ENCODE measurements around the gene GPATCH2.
"Not testable (repeated sequence)": the region's sequence is repeated elsewhere in the genome, so short reads cannot be mapped to it uniquely, and the experiment has no call there.

GPATCH2 gene

DNA sequence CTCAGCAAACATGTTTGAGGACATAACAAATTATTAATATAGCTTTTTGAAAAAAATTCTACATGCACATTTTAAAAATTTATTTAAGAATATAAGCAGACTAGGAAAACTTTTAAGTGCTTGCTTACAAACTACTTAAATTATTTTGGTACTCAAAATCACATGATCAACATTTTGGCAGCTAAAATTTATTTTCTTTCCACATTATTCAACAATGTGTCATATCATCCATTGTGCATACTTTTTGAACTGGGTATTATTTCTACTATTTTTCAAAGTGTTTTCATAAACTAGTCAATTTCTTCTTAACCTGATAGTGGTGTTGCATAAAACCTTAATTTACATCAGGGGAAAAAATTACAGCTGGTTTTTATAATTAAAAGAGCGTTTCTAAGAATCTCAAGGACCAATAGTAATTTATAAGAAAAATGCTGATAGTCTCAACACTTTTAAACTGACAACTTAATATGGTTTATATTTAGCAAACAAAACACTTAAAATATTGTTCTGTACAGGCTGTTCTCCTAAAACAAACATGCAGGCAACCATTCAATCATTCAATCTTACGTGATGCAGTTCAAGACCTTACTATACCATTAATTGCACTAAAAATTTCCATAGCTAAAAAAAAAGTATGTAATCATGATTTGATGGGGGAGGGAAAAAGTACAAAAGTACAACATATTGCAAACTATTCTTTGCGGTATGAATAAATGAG lies 105.0 kb downstream of the GPATCH2 start:
- no peak for DNase-seq (ENCODE audit: low spot score)

DNA sequence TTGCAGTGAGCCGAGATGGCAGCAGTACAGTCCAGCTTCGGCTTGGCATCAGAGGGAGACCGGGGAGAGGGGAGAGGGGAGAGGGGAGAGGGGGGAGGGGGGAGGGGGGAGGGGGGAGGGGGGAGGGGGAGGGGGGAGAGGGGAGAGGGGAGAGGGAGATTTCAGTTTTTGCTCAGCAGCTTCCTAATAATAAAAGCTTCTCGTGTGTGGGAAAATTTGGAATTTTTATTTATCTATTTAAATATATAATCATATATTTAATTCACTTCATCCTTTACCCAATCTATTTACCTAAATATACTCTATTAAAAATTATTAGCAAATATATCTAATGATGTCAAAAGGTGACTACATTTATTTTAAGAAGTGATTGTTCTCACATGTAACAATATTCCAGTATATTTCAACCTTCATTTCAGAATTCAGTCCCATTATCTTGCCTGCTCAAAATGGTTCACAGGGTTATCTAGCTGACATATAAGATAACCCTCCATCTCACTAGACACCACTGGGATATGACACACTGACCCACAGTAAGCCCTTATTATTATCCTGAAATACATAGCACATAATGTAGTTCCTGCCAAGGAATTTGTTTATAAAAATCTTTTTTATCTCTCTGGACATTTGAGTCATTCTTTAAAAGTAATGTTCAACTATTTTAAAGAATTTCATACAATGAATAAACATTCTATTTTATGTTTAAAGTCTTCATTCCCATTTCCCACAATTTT lies 105.9 kb downstream of the GPATCH2 start:
- peak; percentile 39 for DNase-seq (ENCODE audit: low spot score)

DNA sequence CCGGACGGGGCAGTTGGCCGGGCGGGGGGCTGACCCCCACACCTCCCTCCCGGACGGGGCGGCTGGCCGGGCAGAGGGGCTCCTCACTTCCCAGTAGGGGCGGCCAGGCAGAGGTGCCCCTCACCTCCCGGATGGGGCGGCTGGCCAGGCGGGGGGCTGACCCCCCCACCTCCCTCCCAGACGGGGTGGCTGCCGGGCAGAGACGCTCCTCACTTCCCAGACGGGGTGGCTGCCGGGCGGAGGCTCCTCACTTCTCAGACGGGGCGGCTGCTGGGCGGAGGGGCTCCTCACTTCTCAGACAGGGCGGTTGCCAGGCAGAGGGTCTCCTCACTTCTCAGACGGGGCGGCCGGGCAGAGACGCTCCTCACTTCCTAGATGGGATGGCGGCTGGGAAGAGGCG lies 107.0 kb downstream of the GPATCH2 start:
- DNase-seq (ENCODE audit: low spot score), result not testable (repeated sequence)

DNA sequence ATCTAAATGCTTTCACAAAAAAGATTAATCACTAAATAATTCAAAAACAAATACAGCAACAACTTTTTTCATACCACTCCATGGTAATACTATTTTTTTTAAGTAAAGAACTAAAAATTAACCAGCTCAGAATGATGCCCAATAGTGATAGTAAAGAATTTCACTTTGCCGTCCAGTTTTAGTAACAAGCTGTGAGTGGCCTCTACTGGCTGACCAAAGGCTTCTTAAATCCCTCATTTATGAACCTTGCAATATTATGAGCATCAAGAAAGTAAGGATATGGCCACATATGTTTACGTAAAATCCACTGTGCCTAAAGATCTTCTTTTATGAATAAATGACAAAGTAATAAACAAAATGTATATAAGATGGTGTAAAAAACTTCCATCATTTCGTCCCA lies 108.6 kb downstream of the GPATCH2 start:
- no peak for DNase-seq (ENCODE audit: low spot score)

DNA sequence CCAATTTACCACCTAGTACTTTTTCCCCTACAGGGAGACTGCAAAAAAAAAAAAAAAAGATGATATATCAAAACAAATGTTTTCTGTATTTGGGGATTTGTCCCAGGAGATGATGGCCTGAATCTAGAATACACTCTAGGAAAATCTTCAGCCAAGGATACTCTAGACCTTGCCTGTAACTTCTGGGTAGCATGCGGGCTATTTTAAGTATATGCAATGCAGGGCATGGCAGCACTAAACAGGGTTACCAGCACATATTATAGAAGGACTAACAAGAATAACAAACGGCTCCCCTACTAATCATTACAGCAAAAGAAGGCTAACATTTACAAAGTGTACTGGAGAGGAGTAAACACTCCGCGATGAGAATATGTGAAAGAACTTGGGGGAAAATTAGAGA lies 109.6 kb downstream of the GPATCH2 start:
- no peak for DNase-seq (ENCODE audit: low spot score)

DNA sequence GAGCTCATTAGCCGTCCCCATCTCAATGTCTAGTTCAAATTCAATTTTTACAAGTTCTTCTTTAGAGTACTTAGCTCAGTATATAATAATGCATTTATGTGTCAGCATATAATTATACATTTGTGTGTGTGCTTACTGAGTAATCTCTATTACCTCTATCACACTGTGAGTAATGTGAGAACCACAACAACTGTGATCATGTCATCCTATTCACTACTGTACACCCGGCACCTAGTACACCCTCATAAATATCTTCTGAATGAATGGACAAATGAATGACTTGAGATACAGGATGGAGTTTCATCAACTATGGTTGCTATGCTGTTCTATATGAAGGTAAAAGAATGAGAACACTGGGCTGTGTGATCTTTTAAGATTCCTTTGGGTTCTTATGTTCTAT lies 124.0 kb downstream of the GPATCH2 start:
- no peak for DNase-seq (ENCODE audit: low spot score)

DNA sequence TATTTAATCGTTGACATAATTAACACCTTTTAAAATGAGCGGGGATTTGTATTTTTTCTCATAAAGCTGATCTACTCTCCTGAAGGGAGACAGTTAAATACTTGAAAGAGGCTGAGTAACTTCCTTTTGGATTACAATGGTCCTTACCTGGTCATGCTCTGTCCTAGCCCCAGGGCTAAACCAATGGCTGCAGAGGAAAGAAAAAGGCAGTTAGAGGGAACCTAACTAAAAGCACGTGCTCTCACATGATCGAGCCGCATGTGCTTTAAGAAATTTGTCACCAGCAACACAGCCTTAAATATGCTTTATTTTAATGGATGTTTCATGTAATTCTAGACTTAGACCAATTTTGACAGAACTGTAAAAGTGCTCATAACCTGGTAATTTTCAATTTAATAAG lies 132.7 kb downstream of the GPATCH2 start:
- DNase-seq (ENCODE audit: low spot score), result no peak

DNA sequence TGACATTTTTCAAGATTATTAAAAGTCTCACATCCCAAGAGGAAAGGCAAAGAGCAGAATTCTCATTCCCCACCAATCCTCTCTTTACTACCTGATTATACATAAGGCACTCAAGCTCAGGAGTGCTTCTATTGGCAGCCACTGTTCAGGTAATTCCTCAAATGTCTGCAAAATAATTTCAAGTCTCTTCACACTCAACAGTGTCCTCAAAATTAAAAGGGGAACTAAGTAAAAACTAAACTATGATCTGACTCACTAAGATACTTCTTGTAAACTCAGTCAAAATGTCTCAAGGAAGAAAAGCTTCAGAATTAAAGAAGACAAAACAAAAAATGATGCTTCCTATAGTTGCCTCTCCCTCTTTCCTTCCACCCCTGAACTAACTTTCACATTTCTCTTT lies 135.6 kb downstream of the GPATCH2 start:
- DNase-seq (ENCODE audit: low spot score), result no peak

DNA sequence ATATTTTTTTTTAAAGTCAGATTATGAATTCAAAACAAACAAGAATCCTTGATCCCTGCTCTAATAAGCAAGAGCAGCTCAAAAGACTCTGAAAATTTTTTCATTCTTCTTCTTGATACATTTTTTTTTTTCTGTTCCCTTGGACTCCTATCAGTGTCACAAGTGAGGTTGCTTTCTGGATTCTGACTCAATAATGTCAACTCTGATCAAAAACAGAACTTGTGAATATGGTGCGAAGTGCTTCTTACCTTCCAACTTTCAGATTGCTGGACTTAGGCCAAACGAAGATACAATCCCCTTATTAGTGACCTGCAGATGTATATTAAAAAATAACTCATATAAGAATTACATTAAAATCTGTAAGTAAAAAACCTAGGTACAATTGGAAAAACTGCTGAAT lies 136.1 kb downstream of the GPATCH2 start:
- DNase-seq (ENCODE audit: low spot score), result no peak

DNA sequence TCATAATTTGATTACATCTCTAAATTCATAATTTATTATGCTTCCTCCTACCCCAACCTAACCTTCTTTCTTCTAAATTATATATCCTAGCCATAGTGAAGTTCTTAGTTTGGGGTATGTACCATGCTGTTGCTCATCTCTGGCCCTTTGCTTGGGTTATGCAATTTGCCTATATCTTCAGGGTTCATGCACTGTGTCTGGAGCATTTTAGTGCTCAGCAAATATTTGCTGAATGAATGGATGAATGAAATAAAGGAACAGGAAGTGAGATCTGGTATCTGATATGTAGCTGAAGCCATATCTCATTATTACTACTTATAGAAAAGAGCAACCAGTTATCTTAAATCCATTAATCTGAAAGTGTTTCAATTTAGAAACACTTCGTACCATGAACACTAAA lies 137.6 kb downstream of the GPATCH2 start:
- no peak for DNase-seq (ENCODE audit: low spot score)

DNA sequence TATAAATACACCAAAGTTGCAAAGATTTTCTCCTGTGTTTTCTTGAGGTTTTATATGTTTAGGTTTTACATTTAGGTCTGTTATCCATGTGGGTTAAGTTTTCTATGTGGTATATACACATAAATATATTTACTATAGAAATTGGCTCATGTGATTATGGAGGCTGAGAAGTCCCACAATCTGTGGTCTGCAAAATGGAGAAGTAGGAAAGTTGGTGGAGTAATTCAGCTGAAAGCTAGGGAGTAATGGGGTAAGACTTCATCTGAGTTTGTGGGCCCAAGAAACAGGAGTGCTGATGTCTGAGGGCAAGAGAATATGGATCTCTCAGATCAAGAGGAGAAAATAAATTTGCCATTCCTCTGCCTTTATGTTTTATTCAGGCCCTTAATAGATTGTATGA lies 146.0 kb downstream of the GPATCH2 start:
- no peak for DNase-seq (ENCODE audit: low spot score)

DNA sequence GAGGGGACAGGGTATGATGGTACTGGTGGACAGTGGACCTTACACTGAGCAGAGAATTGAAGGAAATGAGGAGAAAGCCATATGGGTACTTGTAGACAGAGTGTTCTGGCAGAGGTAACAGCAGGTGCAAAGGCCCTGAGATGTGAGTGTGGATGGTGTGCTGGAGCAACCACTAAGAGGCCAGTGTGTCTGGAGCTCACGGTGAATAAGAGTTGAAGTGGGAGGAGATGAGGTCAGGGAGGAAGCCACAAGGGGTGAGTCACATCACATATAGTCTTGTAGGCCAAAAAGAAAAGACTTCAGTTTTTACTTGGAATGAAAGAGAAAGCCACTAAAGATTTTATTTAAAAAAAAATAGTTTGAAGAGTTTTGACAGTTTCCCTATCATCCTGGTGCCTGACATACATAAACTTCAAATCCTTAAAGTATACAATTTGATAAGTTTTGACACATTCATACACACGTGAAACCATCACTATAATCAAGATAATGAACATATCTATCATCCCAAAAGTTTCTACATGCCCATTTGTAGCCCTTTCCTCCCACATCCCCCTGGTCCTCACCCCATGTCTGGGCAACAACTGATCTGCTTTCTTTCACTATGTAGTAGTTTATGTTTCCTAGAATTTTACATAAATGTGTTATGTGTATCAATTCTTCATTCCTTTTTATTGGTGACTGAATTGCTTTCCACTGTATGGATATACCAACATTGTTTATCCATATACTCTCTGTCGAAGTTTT lies 148.4 kb downstream of the GPATCH2 start:
- DNase-seq (ENCODE audit: low spot score), result peak; percentile 54

DNA sequence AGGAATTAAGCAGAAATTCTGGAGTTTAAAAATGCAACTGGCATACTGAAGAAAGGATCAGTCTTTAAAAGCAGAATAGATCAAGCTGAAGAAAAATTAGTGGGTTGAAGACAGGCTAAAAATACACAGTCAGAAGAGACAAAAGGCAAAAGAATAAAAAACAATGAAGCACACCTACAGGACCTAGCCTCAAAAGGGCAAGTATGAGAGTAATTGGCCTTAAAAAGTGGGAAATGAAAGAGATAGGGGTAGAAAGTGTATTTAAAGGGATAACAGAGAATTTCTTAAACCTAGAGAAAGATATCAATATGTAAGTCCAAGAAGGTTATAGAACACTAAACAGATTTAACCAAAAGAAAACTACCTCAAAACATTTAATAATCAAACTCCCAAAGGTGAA lies 152.4 kb downstream of the GPATCH2 start:
- no peak for DNase-seq (ENCODE audit: low spot score)

DNA sequence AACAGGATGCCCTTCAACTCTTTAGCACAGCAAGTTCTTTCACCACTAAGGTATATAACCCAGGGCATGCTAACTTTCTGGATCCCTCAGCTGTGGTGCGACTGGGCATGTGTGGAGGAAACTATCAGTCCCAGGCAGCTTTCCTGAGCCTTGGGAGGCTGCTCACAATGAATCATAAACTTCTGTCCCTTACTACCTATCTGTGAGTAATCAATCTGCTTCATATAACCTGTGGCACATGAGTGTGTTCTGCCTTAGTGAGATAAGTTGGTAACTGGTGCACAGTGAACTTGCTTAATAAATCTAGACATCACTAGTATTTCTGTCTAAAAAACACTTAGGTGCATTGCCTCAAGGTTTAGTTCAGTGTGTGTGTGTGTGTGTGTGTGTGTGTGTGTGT lies 158.0 kb downstream of the GPATCH2 start:
- DNase-seq (ENCODE audit: low spot score), result no peak

DNA sequence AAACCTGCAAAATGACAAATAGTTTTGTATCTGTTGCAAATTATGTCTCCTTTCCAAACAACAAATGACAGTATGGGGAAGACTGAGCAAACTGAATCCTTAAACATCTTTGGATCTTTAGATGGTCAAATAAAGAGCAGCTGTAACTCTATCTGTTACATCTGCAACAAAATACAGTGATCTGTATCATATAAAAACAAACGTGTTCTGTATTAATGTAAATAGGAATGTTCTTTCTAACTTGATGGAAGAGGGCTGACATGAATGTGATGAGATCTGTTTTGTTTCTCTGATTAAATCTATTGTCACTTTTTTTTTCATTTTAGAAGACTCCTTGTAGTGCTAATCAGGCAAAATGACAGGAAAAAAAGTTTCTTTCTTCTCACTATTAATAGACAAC lies 159.5 kb downstream of the GPATCH2 start:
- DNase-seq (ENCODE audit: low spot score), result no peak

DNA sequence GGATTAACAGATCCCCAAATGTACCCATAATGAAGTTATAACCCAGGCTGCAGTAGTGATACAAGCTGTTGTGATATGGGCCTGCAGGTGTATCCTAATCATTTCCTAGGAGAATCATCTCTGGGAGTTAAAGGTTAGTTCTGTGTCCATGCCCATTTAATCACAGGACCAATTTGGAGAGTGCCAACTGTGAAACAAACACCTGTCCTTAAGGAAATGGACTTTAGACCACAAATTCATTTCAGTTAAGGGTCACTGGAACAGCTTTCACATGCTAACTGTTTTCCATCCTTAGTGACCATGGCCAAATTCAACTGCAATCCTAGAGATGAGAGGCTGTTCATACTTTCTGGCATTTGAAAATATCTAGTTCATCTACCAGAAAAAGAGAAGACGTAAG lies 160.9 kb downstream of the GPATCH2 start:
- DNase-seq (ENCODE audit: low spot score), result no peak

DNA sequence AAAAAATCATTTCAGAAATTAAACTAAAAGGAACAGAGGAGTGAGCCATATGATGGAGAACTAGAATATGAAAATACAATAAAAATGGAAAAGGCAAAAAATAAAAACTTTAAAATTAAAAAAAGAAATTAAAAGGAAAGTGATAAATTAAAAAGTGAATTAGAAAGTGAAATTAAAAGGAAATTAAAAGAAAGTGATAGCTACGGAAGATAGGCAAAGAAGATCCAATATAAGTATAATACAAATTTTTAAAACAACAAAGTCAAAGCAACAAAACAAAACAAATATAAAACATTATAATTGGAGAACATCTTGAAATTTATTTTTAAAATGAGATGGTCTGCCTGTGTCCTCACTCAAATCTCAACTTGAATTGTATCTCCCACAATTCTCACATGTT lies 165.8 kb downstream of the GPATCH2 start:
- DNase-seq (ENCODE audit: low spot score), result no peak

DNA sequence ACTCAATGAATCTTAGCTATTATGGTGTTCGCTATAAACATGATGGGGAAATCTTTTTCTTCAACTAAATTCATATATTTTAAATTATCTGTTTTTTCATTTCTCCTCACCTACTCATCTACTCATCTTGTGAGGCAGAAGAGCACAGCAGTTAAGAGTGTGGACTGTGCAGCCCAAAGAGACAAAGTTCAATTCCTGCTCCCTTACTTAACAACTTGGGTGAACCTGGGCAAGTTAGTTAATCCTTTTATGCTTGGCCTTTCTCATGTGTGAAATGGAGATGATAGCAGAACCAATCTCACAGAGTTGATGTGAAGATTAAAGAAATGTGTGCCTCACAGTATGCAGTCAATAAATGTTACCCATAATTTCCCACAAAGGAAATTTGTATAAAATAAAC lies 168.2 kb downstream of the GPATCH2 start:
- no peak for DNase-seq (ENCODE audit: low spot score)

DNA sequence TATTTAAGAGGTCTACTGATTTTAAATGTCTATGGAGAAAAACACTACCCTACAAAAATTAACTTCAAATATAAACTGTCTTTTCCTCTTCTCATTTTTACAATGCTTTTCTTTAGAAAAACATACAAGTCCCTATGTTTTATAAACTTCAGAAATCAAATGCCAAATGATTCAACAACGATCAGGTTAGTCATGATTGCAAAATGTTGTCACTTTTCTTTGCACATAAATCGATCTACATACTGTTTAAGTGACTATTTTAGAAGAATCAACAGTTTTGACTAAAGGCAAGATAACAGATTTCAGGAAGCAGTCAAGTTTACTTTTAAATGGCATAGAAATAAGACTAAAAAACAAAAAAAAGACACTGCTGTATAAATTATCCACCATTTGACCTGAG lies 168.7 kb downstream of the GPATCH2 start:
- peak; percentile 7 for DNase-seq (ENCODE audit: low spot score)

DNA sequence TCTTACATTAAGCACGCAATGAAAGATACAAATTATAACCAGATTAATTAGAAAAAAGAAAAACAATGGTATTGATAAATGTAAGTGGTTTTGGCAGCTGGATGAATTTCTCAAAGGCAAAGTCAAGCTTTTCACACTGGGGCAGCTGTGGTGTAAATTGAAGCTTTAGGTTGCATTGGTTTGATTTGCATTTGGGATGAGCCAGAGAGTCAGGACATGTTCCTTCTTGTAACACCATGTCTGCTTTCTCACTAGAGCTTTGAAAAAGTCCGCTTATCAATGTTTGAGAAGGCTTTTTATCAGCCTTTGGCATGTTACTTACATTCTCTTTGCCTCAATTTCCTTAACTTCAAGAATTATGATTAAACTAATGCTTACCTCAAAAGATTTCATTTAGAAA lies 173.9 kb downstream of the GPATCH2 start:
- no peak for DNase-seq (ENCODE audit: low spot score)

DNA sequence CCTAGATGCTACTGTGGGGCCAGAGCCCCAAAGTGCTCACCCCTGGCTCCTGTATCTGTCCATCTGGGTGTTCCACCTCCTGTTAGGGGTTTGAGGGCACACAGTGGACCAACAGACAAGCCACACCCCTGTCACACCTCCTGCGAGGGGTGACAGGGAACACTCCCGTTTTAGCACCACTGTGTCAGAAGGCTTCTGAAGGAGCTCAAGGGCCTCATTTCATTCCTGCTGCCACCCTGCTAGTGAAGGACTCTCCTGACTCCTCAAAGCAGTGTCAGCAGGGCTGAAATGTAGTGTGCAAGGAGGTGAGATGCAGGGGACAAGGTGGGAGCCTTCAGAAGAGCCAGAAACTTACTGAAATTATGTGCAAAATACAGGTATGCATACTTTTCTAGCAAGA lies 174.6 kb downstream of the GPATCH2 start:
- no peak for DNase-seq (ENCODE audit: low spot score)

DNA sequence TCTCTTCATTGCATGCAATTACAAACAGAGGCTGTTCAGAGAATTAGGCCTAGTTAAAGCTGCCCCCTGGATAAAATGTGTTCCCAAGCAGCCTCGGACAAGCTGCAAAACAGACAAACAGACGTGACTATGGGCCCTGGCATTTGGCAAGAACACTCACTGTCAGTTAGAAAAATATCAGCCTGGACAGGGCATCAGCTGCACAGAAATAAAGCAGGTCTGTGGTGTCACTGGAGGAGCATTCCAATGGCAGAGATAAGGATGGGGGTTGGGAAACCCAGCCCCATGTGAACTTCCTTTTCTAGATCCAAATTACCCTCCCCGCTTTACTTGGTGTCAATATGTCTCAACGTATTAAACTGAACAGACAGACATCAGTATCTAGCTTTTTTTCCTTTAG lies 177.1 kb downstream of the GPATCH2 start:
- DNase-seq (ENCODE audit: low spot score), result no peak

DNA sequence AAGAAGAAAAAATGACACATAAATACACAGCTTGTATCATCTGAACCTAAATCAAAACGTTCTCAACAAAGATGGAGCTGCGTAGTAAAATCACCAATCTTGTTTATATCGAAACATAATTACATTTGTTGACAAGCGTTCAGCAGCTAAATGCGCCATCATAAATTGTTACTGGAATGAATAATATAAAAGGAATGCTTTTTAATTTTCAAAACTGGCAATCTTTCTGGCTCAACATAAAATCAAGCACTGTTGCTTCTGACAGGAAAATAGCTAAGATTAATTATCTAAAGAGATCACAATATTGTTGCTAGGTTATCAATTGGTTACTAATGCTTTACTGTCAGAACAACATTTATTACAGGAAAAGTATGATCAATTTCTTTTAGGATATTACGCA lies 181.5 kb downstream of the GPATCH2 start:
- DNase-seq (ENCODE audit: low spot score), result no peak
